Measurements from ENCODE around the gene AGTRAP.

DNA sequence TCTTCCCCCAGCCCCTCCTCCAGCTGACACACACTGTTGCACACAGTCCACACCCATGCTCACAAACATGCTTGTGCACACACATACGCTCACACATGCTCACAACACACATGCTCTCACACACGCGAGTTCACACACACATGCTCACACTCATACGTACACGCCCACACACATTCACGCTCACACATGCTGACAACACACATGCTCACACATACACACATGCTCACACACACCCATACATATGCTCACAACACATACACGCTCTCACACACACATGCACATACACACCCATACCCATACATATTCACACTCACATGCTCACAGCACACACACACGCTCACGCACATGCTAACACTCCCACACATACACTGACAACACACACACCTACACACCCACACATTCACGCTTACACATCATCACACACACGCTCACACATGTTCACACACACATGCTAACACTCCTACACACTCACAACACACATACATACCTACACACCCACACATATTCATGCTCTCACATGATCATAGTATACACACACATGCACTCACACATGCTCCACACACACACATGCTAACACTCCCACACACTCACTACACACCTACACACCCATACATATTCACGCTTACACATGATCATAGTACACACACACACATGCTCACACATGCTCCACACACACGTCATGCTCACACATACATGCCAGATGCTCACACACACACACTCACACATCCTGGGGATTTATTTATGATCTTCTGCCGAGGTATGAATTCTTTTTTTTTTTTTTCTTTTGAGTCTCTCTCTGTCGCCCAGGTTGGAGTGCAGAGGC is 33.7 kb upstream of the AGTRAP start:
- TF ChIP-seq, protein P1, sequence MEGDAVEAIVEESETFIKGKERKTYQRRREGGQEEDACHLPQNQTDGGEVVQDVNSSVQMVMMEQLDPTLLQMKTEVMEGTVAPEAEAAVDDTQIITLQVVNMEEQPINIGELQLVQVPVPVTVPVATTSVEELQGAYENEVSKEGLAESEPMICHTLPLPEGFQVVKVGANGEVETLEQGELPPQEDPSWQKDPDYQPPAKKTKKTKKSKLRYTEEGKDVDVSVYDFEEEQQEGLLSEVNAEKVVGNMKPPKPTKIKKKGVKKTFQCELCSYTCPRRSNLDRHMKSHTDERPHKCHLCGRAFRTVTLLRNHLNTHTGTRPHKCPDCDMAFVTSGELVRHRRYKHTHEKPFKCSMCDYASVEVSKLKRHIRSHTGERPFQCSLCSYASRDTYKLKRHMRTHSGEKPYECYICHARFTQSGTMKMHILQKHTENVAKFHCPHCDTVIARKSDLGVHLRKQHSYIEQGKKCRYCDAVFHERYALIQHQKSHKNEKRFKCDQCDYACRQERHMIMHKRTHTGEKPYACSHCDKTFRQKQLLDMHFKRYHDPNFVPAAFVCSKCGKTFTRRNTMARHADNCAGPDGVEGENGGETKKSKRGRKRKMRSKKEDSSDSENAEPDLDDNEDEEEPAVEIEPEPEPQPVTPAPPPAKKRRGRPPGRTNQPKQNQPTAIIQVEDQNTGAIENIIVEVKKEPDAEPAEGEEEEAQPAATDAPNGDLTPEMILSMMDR (IDR thresholded peaks at IDR 0.05; ENCODE audit: low read depth, low read length) = no peak
- TF ChIP-seq EZH2phosphoT487 (IDR thresholded peaks at IDR 0.05; ENCODE audit: low read depth) = no peak

Measured in OCI-LY3 (cell line).